Measurements from ENCODE around the gene ZFYVE1. TPM values are rescaled to one million over a fixed set of nuclear protein-coding genes. Genes with fewer than 3 reads are reported as not detected.

ZFYVE1 gene, protein sequence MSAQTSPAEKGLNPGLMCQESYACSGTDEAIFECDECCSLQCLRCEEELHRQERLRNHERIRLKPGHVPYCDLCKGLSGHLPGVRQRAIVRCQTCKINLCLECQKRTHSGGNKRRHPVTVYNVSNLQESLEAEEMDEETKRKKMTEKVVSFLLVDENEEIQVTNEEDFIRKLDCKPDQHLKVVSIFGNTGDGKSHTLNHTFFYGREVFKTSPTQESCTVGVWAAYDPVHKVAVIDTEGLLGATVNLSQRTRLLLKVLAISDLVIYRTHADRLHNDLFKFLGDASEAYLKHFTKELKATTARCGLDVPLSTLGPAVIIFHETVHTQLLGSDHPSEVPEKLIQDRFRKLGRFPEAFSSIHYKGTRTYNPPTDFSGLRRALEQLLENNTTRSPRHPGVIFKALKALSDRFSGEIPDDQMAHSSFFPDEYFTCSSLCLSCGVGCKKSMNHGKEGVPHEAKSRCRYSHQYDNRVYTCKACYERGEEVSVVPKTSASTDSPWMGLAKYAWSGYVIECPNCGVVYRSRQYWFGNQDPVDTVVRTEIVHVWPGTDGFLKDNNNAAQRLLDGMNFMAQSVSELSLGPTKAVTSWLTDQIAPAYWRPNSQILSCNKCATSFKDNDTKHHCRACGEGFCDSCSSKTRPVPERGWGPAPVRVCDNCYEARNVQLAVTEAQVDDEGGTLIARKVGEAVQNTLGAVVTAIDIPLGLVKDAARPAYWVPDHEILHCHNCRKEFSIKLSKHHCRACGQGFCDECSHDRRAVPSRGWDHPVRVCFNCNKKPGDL
- 29.2 and 30.7 TPM in 2 replicates for total RNA-seq
- polyA plus RNA-seq = 26.9 and 27.3 TPM in 2 replicates
- 24.5 and 26.7 TPM in 2 replicates for polyA plus RNA-seq (2011; cell fraction: cytosol; rRNA removed)
- polyA plus RNA-seq (2011; cell fraction: nucleus; rRNA removed) = 54.5 and 56.0 TPM in 2 replicates
- polyA plus RNA-seq (2012) = 19.6 and 19.8 TPM in 2 replicates
- 56.1 and 87.6 TPM in 2 replicates for polyA minus RNA-seq
- polyA minus RNA-seq (2011; cell fraction: cytosol; rRNA and poly(A)+ RNA removed) = 1.8 TPM
- 33.5 and 33.9 TPM in 2 replicates for polyA minus RNA-seq (2011; cell fraction: nucleus; rRNA and poly(A)+ RNA removed)
- Bru-seq, nascent RNA = percentile 65 among the genes with signal in this experiment
- BruChase-seq, experiment 1, labeled RNA remaining after a 6-hour chase = percentile 72 among the genes with signal in this experiment
- BruChase-seq, experiment 2, labeled RNA remaining after a 2-hour chase = percentile 71 among the genes with signal in this experiment
- long read RNA-seq, full-length matches to known transcripts = 41 of 53 reads
- long read RNA-seq, partial matches to known transcripts = 4 of 53 reads
- long read RNA-seq, other reads (novel, unspliced or antisense) = 8 of 53 reads

DNA sequence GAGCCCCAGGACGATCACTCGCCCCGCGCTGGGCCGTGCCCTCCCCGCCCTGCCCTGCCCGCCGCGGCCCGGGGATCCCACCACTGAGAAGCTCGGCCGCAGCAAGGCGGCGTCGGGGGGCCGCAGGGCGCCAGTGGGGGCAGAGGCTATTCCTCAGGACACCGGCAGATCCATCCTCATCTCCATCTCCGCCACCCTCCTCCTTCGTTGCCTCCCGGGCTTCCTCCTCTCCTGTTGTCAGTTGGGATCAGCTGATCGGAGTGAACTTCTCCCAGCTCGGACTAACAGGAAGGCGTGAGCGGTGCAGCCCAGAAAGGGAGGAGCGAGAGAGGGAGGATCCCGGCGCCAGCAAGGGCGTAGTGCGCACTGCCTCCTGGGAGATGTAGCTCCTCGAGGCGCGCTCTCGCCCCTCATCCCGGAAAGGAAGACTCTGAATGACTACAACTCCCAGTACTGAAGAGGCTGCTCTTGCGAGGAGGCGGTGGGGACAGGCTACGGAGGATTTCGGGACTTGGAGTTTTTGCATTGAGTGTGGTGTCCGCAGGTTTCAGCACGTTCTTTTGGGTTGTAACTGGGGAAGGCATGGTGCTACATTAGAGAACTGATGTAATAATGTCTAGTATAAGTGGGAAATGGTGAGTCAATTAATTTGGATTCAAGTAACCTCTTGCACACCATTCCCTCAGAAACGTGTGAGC lies at the start of gene ZFYVE1:
TSS of gene ZFYVE1 (minus strand) at position 262 of the 698 bp plus-strand sequence. CDS start 2,598 bp downstream, outside the sequence.
- TF ChIP-seq, protein P1, sequence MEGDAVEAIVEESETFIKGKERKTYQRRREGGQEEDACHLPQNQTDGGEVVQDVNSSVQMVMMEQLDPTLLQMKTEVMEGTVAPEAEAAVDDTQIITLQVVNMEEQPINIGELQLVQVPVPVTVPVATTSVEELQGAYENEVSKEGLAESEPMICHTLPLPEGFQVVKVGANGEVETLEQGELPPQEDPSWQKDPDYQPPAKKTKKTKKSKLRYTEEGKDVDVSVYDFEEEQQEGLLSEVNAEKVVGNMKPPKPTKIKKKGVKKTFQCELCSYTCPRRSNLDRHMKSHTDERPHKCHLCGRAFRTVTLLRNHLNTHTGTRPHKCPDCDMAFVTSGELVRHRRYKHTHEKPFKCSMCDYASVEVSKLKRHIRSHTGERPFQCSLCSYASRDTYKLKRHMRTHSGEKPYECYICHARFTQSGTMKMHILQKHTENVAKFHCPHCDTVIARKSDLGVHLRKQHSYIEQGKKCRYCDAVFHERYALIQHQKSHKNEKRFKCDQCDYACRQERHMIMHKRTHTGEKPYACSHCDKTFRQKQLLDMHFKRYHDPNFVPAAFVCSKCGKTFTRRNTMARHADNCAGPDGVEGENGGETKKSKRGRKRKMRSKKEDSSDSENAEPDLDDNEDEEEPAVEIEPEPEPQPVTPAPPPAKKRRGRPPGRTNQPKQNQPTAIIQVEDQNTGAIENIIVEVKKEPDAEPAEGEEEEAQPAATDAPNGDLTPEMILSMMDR (IDR thresholded peaks at IDR 0.05; ENCODE audit: extremely low read depth in 1 of 2, insufficient read depth in 1 of 2, low read depth in 1 of 2, low read length in 2 of 2) = no peak
- TF ChIP-seq EZH2 (IDR thresholded peaks at IDR 0.05; ENCODE audit: borderline replicate concordance, low read depth, low read length, severe bottlenecking) (no peak), POLR2AphosphoS5 (IDR thresholded peaks at IDR 0.05; ENCODE audit: insufficient read depth, low read depth, low read length) (peak; percentile 30), POLR2A (IDR thresholded peaks at IDR 0.05; ENCODE audit: low read depth, low read length) (peak; percentile 85), MYC (IDR thresholded peaks at IDR 0.05; ENCODE audit: low read depth, low read length) (no peak), JUN (IDR thresholded peaks at IDR 0.05; ENCODE audit: borderline replicate concordance, insufficient read depth, insufficient read length, low read depth) (no peak), FOS (IDR thresholded peaks at IDR 0.05; ENCODE audit: borderline replicate concordance, insufficient read depth, low read length) (no peak), GATA2 (IDR thresholded peaks at IDR 0.05; ENCODE audit: insufficient read depth, insufficient read length, low read depth, low read length) (no peak)
- TF ChIP-seq, protein P2, sequence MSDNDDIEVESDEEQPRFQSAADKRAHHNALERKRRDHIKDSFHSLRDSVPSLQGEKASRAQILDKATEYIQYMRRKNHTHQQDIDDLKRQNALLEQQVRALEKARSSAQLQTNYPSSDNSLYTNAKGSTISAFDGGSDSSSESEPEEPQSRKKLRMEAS (IDR thresholded peaks at IDR 0.05; ENCODE audit: insufficient read depth, insufficient read length) = peak; percentile 47
- no peaks in the 10 kb centered on the region for H3K9me3 ChIP-seq (replicated peaks; ENCODE audit: control insufficient read depth, insufficient read depth, low read length)
- H3K79me2 ChIP-seq (ENCODE audit: control insufficient read depth, insufficient read depth, low read length) = peaks cover 27% of the 10 kb centered on the region
- H3K36me3 ChIP-seq (ENCODE audit: control insufficient read depth in 2 of 2, extremely low read depth in 1 of 2, insufficient read depth in 2 of 2, low read length in 2 of 2) = peaks cover 7 to 12% of the 10 kb centered on the region in 2 experiments
- CTCF ChIA-PET = interaction anchor here (1.0 to 1.9 kb wide), 4 partner anchors 24 to 513 kb away, joined by 3 to 4 read pairs (median 4); no protein-coding TSS in a partner anchor
- H3K27ac ChIP-seq (ENCODE audit: insufficient read depth, low read depth, low read length) = peak within 1 kb of the TSS; percentile 62
- dilution Hi-C loops (cut with MboI; ENCODE audit: extremely low pct_ligation_motif_present, low sequenced_read_pairs) (no loop called here), intact Hi-C loops (cut with micrococcal nuclease) (loop anchor here (1.0 kb wide), 1 partner anchor 31 kb away; the partner anchor contains the start of gene RBM25)
- FAIRE-seq (peak; percentile 100), DNase-seq (ENCODE audit: low read depth, low spot score) (peak; percentile 99)
- peak within 1 kb of the TSS; percentile 73 for H3K9ac ChIP-seq (replicated peaks; ENCODE audit: extremely low read depth, insufficient read depth, low read length)
- no peaks in the 10 kb centered on the region for H3K27me3 ChIP-seq (ENCODE audit: control insufficient read depth in 2 of 2, insufficient read depth in 2 of 2, low read length in 2 of 2)
- peak within 1 kb of the TSS; percentile 88 to 92 (median 89) for H3K4me3 ChIP-seq (replicated peaks in 1 of 3; ENCODE audit: insufficient read depth in 1 of 3, low read depth in 1 of 3, low read length in 3 of 3)
- POLR2A ChIA-PET = interaction anchor here (0.6 to 2.3 kb wide), 2 partner anchors 31 to 378 kb away, joined by 3 to 22 read pairs; partner anchors contain the start of gene RBM25
- H2AFZ ChIP-seq (ENCODE audit: low read depth, low read length) = peak within 1 kb of the TSS; percentile 76
- peaks cover 6% of the 10 kb centered on the region for H3K4me1 ChIP-seq (ENCODE audit: control insufficient read depth, extremely low read depth, insufficient read depth, low read length)
- no peaks in the 10 kb centered on the region for H3K9me1 ChIP-seq (replicated peaks; ENCODE audit: control insufficient read depth, extremely low read depth, insufficient read depth, low read length)
- peaks cover 5% of the 10 kb centered on the region for H4K20me1 ChIP-seq (replicated peaks; ENCODE audit: control insufficient read depth, extremely low read depth, insufficient read depth, low read length)
- no TSS peak for BruUV-seq (replicated peaks)
- H3K4me2 ChIP-seq (ENCODE audit: insufficient read depth, low read length) = peak within 1 kb of the TSS; percentile 93
